Pancreas (tissue), 10 donors: Measurements from ENCODE around the gene GPC1. TPM values are rescaled to one million over a fixed set of nuclear protein-coding genes. Genes with fewer than 3 reads are reported as not detected.

Source experiments
- ATAC-seq, 4 donors: fragments of 200-7000 bp; cut with Tn5 transposase; one replicate each; pipeline versions ENCODE4 v1.8.0 to v1.9.1; 2020; ENCODE audit warnings: mild to moderate bottlenecking in 4 of 4, moderate library complexity in 4 of 4
- DNase-seq, 6 donors: peaks; one replicate each; pipeline ENCODE4 v3.0.0-alpha.2; 2020
- FAIRE-seq: peaks from 2 replicates; lab custom pipeline; 2012; peaks lifted over from hg19 to GRCh38; lab: Jason Lieb, UNC
- H3K27ac ChIP-seq, 4 donors: fragments of 200-600 bp; sonication (generic); 1 replicate in 3 of 4; 2 replicates in 1 of 4; pipeline versions ENCODE4 v1.5.0 to v1.8.0; 2020
- H3K27me3 ChIP-seq, 4 donors: fragments of 200-600 bp; one replicate each; pipeline ENCODE4 v1.8.0; 2021
- H3K36me3 ChIP-seq, 3 donors: fragments of 200-600 bp; sonication (generic) in 1 of 3; one replicate each; pipeline versions ENCODE4 v1.5.0 to v1.8.0; 2020 to 2021
- H3K4me1 ChIP-seq, 3 donors: fragments of 200-600 bp; one replicate each; pipeline ENCODE4 v1.8.0; 2021
- H3K4me3 ChIP-seq, 4 donors: fragments of 200-600 bp; sonication (generic) in 2 of 4; one replicate each; pipeline versions ENCODE4 v1.5.0 to v1.8.0; 2020 to 2021
- H3K9me3 ChIP-seq, 4 donors: fragments of 200-600 bp; one replicate each; pipeline ENCODE4 v1.8.0; 2021
- WGBS, 2 donors: extraction: QIAGEN DNeasy Blood & Tissue Kit; methylation state at CpG; one replicate each; pipeline ENCODE4 v1.1.7; 2013; 5-methylcytosine and 5-hydroxymethylcytosine counted together
- intact Hi-C, 3 donors: fragments of 100-400 bp; cut with DNase I; formaldehyde crosslinking; loops; one replicate each; pipeline versions ENCODE4 v1.11.1 to v1.14.2; 2022
- polyA plus RNA-seq, 2 donors: library from polyadenylated mRNA; stranded (reverse); fragments of 200-250 nt; gene quantifications; one replicate each; pipeline ENCODE4 v1.2.3, GENCODE V29; 2013
- total RNA-seq, 6 donors: library from RNA; stranded (reverse); fragmentation: NEBNext Ultra II Directional in 4 of 6; extraction: Animal tissue kit (Norgen Biotek cat#: 25700) in 4 of 6; gene quantifications; one replicate each; pipeline versions ENCODE4 v1.2.1 to v1.2.4, GENCODE V29; 2021 to 2023
- TF ChIP-seq, protein P1 (sequence below), 4 donors: fragments of 200-600 bp; sonication (generic) in 3 of 4; IDR thresholded peaks; one replicate each; pipeline versions ENCODE4 v1.5.0 to v1.8.0; 2021; ENCODE audit warnings: antibody characterized with exemption in 4 of 4
- donor health status: healthy with polysubstance abuse.
- donor health status: DM: no; HTN: no; CAD: no; lungs with moderate emphysema.
- donor health status: DM: no; HTN: no; CAD: no.
- donor health status: control.
- donor health status: control.
- donor health status: Bipolar disorder and iron deficiency.
- donor health status: DM: yes; HTN: yes; CAD: no.
- donor health status: DM: no; HTN: no; CAD: no.
- donor health status: DM: no; HTN: no; CAD: no.
- donor health status: DM: yes; HTN: yes; CAD: no.

The GPC1 gene
- total and polyA plus RNA-seq, 8 donors: 11.7 to 37.6 (median 18.0) TPM

DNA sequence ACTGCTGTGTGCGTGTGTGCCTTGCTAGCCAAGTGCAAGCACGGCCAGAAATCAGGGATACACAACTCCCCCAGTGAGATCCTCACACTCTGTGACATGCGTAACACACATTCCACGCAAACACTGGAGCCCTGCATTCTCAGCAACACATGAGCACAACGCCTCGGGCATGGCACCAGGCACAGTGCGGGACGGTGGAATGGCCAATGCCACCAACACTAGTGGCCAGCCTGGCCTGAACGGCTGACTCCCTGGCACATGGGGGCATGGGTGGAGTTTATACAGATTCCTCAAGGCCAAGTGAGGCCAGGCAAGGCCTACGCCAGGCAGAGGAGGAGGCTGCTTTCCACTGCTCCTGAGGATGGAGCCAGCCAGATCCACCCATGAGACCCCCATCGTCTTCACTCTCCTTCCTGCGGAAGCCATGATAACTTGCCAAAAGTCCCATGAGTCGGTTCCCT lies 66.1 kb downstream of the GPC1 start:
- Histone ChIP-seq H3K4me3 (no peak overlapping the region), H3K4me1 (no peaks in the 10 kb centered on the region), H3K27me3 (no peaks in the 10 kb centered on the region), H3K9me3 (no peaks in the 10 kb centered on the region), H3K27ac (no peak overlapping the region), H3K36me3 (no peaks in the 10 kb centered on the region)
- intact Hi-C loops: no loop called here
- DNase-seq (peak in 4 of 6 donors; percentile 4 to 53 (median 26)), FAIRE-seq (no peak), ATAC-seq (no peak)
- WGBS, 2 donors: 93% methylated on average over 13 of the region's 13 CpGs
- TF ChIP-seq, protein P1, sequence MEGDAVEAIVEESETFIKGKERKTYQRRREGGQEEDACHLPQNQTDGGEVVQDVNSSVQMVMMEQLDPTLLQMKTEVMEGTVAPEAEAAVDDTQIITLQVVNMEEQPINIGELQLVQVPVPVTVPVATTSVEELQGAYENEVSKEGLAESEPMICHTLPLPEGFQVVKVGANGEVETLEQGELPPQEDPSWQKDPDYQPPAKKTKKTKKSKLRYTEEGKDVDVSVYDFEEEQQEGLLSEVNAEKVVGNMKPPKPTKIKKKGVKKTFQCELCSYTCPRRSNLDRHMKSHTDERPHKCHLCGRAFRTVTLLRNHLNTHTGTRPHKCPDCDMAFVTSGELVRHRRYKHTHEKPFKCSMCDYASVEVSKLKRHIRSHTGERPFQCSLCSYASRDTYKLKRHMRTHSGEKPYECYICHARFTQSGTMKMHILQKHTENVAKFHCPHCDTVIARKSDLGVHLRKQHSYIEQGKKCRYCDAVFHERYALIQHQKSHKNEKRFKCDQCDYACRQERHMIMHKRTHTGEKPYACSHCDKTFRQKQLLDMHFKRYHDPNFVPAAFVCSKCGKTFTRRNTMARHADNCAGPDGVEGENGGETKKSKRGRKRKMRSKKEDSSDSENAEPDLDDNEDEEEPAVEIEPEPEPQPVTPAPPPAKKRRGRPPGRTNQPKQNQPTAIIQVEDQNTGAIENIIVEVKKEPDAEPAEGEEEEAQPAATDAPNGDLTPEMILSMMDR (IDR thresholded peaks at IDR 0.05): no peak

DNA sequence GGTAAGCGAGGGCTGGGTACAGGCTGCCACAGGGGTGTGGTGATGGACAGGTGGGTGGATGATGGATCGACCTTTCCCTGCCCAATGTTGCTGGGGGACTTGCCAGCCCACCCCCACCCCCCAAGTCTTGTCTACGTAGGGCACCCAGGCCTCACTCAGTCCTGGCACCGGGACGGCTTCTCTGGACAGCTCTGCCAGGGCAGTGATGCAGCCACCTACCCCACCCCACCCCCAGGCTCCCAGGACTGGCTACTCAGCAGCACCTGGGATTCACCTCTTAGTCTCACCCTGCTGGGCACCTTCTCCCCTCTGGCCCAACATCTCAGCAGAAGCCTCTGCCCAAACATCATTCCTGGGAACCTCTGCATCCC lies 66.6 kb downstream of the GPC1 start:
- no peaks in the 10 kb centered on the region for H3K4me1 ChIP-seq
- no peak overlapping the region for H3K4me3 ChIP-seq
- ATAC-seq: no peak
- no peak overlapping the region for H3K27ac ChIP-seq
- no peaks in the 10 kb centered on the region for H3K36me3 ChIP-seq
- peak in 3 of 6 donors; percentile 3 to 36 (median 8) for DNase-seq
- 82 to 84% methylated on average over 5 of the region's 5 CpGs for WGBS, 2 donors
- no peak for FAIRE-seq
- intact Hi-C loops: no loop called here
- TF ChIP-seq, protein P1 (IDR thresholded peaks at IDR 0.05): no peak
- H3K27me3 ChIP-seq: no peaks in the 10 kb centered on the region
- H3K9me3 ChIP-seq: no peaks in the 10 kb centered on the region

DNA sequence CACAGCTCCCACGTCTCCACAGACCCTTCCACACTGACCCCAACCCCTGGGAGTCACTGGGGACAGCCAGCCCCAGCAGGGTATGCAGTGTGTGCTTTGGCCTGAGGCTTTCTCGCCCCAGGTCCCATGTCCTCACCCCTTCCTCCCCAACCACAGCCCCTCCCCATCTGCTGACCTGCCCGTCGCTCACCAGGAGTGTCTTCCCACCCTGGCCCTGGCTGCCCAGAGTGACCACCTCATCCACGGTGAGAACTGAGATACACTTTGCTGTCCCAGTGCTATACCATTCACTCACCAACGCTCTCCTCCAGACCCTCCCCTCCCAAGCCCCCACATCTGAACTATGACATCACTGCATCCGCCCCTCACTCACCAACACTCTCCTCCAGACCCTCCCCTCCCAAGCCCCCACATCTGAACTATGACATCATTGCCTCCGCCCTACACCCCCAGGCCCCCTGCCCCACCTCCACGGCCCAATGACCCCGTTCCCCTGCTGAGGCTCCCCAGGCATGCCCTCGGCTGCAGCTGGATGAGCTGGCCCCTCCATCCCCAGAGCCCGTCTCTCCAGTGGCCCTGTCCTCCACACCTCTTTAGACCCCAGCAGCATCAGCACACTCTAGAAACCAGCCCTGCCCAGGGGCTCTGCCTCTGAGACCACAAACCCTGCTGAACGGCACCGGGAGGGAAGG lies 67.1 kb downstream of the GPC1 start:
- 90% methylated on average over 14 of the region's 14 CpGs for WGBS, 2 donors
- intact Hi-C loops: no loop called here
- FAIRE-seq (no peak), DNase-seq (peak in 3 of 6 donors; percentile 6 to 27 (median 10)), ATAC-seq (no peak)
- Histone ChIP-seq H3K27me3 (no peaks in the 10 kb centered on the region), H3K4me1 (no peaks in the 10 kb centered on the region), H3K4me3 (no peak overlapping the region), H3K36me3 (no peaks in the 10 kb centered on the region), H3K27ac (no peak overlapping the region), H3K9me3 (no peaks in the 10 kb centered on the region)
- TF ChIP-seq, protein P1 (IDR thresholded peaks at IDR 0.05): no peak

DNA sequence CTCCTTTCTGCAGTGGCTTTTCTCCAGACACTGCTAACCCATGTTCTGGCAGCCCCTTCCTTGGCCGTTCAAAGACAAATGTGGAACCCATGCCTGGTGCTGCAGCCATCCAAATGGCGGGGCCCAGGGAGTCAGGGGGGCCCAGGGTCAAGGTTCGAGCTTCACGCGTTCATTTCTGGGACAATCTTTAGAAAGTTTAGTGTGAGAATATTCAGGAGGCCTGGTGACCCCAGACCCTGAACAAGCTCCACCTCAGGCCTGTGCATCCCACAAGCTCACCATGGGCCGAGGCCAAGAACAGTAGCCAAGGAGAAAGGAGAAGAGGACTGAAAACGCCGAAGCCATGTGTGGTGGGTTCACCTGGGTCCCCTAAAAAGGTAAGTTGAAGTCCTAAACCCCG lies 67.9 kb downstream of the GPC1 start:
- H3K36me3 ChIP-seq: no peaks in the 10 kb centered on the region
- no peak overlapping the region for H3K4me3 ChIP-seq
- FAIRE-seq (no peak), ATAC-seq (no peak), DNase-seq (peak in 2 of 6 donors; percentile 3 to 16)
- H3K9me3 ChIP-seq: no peaks in the 10 kb centered on the region
- no peak overlapping the region for H3K27ac ChIP-seq
- intact Hi-C loops: no loop called here
- H3K4me1 ChIP-seq: no peaks in the 10 kb centered on the region
- TF ChIP-seq, protein P1 (IDR thresholded peaks at IDR 0.05): no peak
- WGBS, 2 donors: 92 to 94% methylated on average over 9 of the region's 9 CpGs
- H3K27me3 ChIP-seq: no peaks in the 10 kb centered on the region

DNA sequence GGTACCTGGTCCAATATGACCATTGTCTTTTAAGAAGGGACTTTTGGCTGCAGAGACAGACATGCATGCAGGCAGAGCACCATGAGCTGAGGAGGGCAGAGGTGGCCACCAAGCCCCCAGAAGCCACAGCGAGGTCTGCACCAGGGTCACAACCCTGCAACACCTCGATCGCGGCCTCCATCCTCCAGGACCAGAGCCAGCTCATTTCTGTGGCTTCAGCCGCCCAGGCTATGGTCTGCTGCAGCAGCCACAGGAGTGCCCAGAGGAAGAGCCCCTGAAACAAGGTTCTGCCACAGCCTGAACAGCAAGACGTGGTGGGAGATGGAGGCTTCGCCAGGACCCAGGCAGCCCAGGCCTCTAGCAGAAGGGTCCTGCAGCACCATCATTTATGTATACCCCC lies 68.4 kb downstream of the GPC1 start:
- H3K4me3 ChIP-seq: no peak overlapping the region
- no peaks in the 10 kb centered on the region for H3K4me1 ChIP-seq
- intact Hi-C loops: no loop called here
- no peaks in the 10 kb centered on the region for H3K27me3 ChIP-seq
- FAIRE-seq (no peak), ATAC-seq (no peak), DNase-seq (peak in 3 of 6 donors; percentile 2 to 32 (median 6))
- H3K9me3 ChIP-seq: no peaks in the 10 kb centered on the region
- H3K27ac ChIP-seq: no peak overlapping the region
- no peaks in the 10 kb centered on the region for H3K36me3 ChIP-seq
- WGBS, 2 donors: 93 to 96% methylated on average over 7 of the region's 7 CpGs
- TF ChIP-seq, protein P1 (IDR thresholded peaks at IDR 0.05): no peak
